Endothelial cell of umbilical vein (primary cell): ENCODE results near the gene ADRB2. TPM values are rescaled to one million over a fixed set of nuclear protein-coding genes. Genes with fewer than 3 reads are reported as not detected.

Experiments
- BruUV-seq: library from RNA; stranded (reverse); fragments of 400-500 nt; replicated peaks from 2 replicates; lab custom pipeline; 2021; lab: Mats Ljungman, UMichigan
- CTCF ChIA-PET: fragments of 300-600, 350-600 bp; sonication (Branson Sonifier 250); formaldehyde crosslinking; loops from one replicate; lab custom pipeline; 2021; ENCODE audit warnings: antibody characterized with exemption, inconsistent platforms; lab: Charles Lee
- POLR2A ChIA-PET: fragments of 300-600, 350-600 bp; sonication (Branson Sonifier 250); formaldehyde crosslinking; loops from one replicate; lab custom pipeline; 2021; ENCODE audit warnings: antibody characterized with exemption, inconsistent platforms; lab: Charles Lee
- DNase-seq: peaks from one replicate; pipeline ENCODE4 v3.0.0-alpha.2; 2011; ENCODE audit warnings: low read depth, low spot score
- FAIRE-seq: peaks from 2 replicates; lab custom pipeline; 2011; peaks lifted over from hg19 to GRCh38; lab: Jason Lieb, UNC
- H2AFZ ChIP-seq: 2 replicates; pipeline ENCODE4 v1.6.0; 2012; ENCODE audit warnings: low read depth, low read length, control low read depth, inconsistent platforms
- H3K27ac ChIP-seq: 2 replicates; pipeline ENCODE4 v1.5.1; 2011; ENCODE audit warnings: low read depth, mild to moderate bottlenecking, control low read depth, low read length, moderate library complexity; ENCODE audit not compliant: insufficient read depth
- H3K27me3 ChIP-seq, 2 experiments: 2 replicates each; pipeline versions ENCODE4 v1.6.0 to v1.6.1; 2011; ENCODE audit warnings: low read length in 2 of 2, mixed read lengths in 1 of 2; ENCODE audit not compliant: control insufficient read depth in 2 of 2, insufficient read depth in 2 of 2
- H3K36me3 ChIP-seq, 2 experiments: 2 replicates in 1 of 2; 3 replicates in 1 of 2; pipeline ENCODE4 v1.5.1; 2011; ENCODE audit warnings: low read length in 2 of 2, mild to moderate bottlenecking in 1 of 2, moderate library complexity in 1 of 2; ENCODE audit not compliant: control insufficient read depth in 2 of 2, insufficient read depth in 2 of 2; ENCODE audit errors: extremely low read depth in 1 of 2
- H3K4me1 ChIP-seq: 3 replicates; pipeline ENCODE4 v1.5.1; 2011; ENCODE audit warnings: mild to moderate bottlenecking, low read length; ENCODE audit not compliant: control insufficient read depth, insufficient read depth; ENCODE audit errors: extremely low read depth
- H3K4me2 ChIP-seq: 2 replicates; pipeline ENCODE4 v1.6.1; 2011; ENCODE audit warnings: low read length, control low read depth, mixed read lengths; ENCODE audit not compliant: insufficient read depth
- H3K4me3 ChIP-seq, 3 experiments: fragments of 200-600 bp in 1 of 3; sonication (generic), shearing (Covaris generic) in 1 of 3; replicated peaks in 1 of 3; 2 replicates each; pipeline ENCODE4 v1.5.1; 2011 to 2016; ENCODE audit warnings: control low read depth in 3 of 3, low read length in 3 of 3, mild to moderate bottlenecking in 2 of 3, inconsistent platforms in 1 of 3, low read depth in 1 of 3, moderate library complexity in 1 of 3; ENCODE audit not compliant: insufficient read depth in 1 of 3
- H3K79me2 ChIP-seq: 2 replicates; pipeline ENCODE4 v1.6.0; 2012; ENCODE audit warnings: low read length, inconsistent platforms; ENCODE audit not compliant: control insufficient read depth, insufficient read depth
- H3K9ac ChIP-seq: replicated peaks from 2 replicates; pipeline ENCODE3; 2011; ENCODE audit warnings: low read length, control low read depth; ENCODE audit not compliant: insufficient read depth; ENCODE audit errors: extremely low read depth
- H3K9me1 ChIP-seq: replicated peaks from 3 replicates; pipeline ENCODE4 v1.6.0; 2011; ENCODE audit warnings: mild to moderate bottlenecking, low read length; ENCODE audit not compliant: control insufficient read depth, insufficient read depth; ENCODE audit errors: extremely low read depth
- H3K9me3 ChIP-seq: replicated peaks from 2 replicates; pipeline ENCODE4 v1.5.1; 2012; ENCODE audit warnings: low read length, inconsistent platforms; ENCODE audit not compliant: control insufficient read depth, insufficient read depth
- H4K20me1 ChIP-seq: replicated peaks from 2 replicates; pipeline ENCODE3; 2011; ENCODE audit warnings: mild to moderate bottlenecking, low read length; ENCODE audit not compliant: control insufficient read depth, insufficient read depth; ENCODE audit errors: extremely low read depth
- EZH2 ChIP-seq: IDR thresholded peaks from 2 replicates; pipeline ENCODE4 v1.6.1; 2012; ENCODE audit warnings: borderline replicate concordance, low read depth, mild to moderate bottlenecking, moderate library complexity, low read length, inconsistent platforms; ENCODE audit not compliant: severe bottlenecking
- FOS ChIP-seq: IDR thresholded peaks from 2 replicates; pipeline ENCODE4 v1.6.1; 2011; ENCODE audit warnings: mild to moderate bottlenecking, low read length, moderate library complexity, borderline replicate concordance; ENCODE audit not compliant: insufficient read depth
- GATA2 ChIP-seq: IDR thresholded peaks from 2 replicates; pipeline ENCODE4 v1.7.0; 2011; ENCODE audit warnings: low read depth, mild to moderate bottlenecking, moderate library complexity, mixed read lengths, low read length; ENCODE audit not compliant: insufficient read length, insufficient read depth
- JUN ChIP-seq: IDR thresholded peaks from 2 replicates; pipeline ENCODE4 v1.6.1; 2011; ENCODE audit warnings: borderline replicate concordance, low read depth; ENCODE audit not compliant: insufficient read length, insufficient read depth
- MYC ChIP-seq: IDR thresholded peaks from one replicate; pipeline ENCODE4 v1.6.1; 2011; ENCODE audit warnings: mild to moderate bottlenecking, low read depth, low read length
- POLR2A ChIP-seq: IDR thresholded peaks from 2 replicates; pipeline ENCODE4 v1.6.1; 2012; ENCODE audit warnings: low read depth, mild to moderate bottlenecking, control low read depth, low read length
- POLR2AphosphoS5 ChIP-seq: IDR thresholded peaks from 2 replicates; pipeline ENCODE4 v1.6.1; 2012; ENCODE audit warnings: low read depth, mild to moderate bottlenecking, control low read depth, low read length, moderate library complexity; ENCODE audit not compliant: insufficient read depth
- dilution Hi-C: fragments of 300-500 bp; cut with MboI; formaldehyde crosslinking; loops from one replicate; pipeline ENCODE4 v1.15.0; 2019; ENCODE audit warnings: low sequenced_read_pairs; ENCODE audit not compliant: extremely low pct_ligation_motif_present
- intact Hi-C: fragments of 100-400 bp; cut with micrococcal nuclease; formaldehyde crosslinking; loops from one replicate; pipeline ENCODE4 v1.10.0; 2022
- polyA plus RNA-seq, 4 experiments: library from polyadenylated mRNA; depleted of rRNA in 3 of 4; stranded (reverse) in 3 of 4; unstranded in 1 of 4; fragments of >200 nt; gene quantifications; 2 replicates each; pipeline versions ENCODE4 v1.2.1 to v1.2.3, GENCODE V29; 2011 to 2012; ENCODE audit warnings: missing spikeins in 1 of 4
- total RNA-seq: library from RNA; stranded (reverse); gene quantifications from 2 replicates; pipeline ENCODE4 v1.2.3, GENCODE V29; 2021
- TF ChIP-seq, protein P1 (sequence below), 2 donors: IDR thresholded peaks; 1 replicate in 1 of 2; 2 replicates in 1 of 2; pipeline ENCODE4 v1.5.1; 2011; ENCODE audit warnings: low read length in 2 of 2, mild to moderate bottlenecking in 2 of 2, moderate library complexity in 2 of 2, control low read depth in 1 of 2, inconsistent platforms in 1 of 2, low read depth in 1 of 2; ENCODE audit not compliant: insufficient read depth in 1 of 2; ENCODE audit errors: extremely low read depth in 1 of 2

Gene ADRB2
- total and polyA plus RNA-seq, 2 donors (not counting 3 experiments of a cell fraction or from before 2014, with no cell fraction given) = 0.86 to 0.88 TPM

DNA sequence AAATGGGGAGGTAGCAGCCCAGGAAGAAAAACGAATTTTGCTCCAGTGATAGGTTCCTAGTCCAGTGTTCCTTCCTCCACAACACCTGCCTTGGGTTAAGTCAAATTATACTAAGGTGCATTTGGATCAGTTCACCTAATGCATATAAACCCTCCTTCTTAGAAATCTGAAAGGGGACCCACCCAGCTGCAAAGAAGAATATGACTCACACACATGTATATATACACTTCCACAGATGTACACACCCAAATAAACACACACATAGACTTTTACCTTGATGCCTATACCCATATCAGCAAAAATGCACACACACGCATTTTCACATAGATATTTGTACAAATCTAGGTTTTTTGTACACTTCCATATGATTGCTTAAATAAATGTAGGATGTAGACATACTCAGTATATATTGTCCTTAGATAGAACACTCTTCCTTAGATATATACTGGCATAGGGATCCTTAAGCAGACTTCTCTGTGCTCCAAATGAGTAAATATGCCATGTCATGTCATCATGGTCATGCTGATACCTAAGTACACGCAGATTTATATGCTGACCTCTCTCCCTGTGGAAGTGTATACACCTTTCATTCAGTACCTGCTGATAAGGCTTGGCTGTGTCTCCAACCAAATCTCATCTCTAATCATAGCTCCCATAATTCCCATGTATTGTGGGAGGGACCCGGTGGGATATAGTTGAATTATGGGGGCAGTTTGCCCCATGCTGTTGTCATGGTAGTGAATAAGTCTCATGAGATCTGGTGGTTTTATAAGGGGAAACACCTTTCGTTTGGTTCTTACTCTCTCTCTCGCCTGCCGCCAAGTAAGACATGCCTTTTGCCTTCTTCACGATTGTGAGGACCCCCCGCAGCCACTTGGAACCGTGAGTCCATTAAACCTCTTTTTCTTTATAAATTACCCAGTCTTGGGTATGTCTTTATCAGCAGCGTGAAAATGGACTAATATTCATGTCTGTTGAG, 10.2 kb downstream of the ADRB2 start:
- H4K20me1 ChIP-seq = no peaks in the 10 kb centered on the region
- no peak overlapping the region for H3K27ac ChIP-seq
- no peak for DNase-seq
- dilution Hi-C loops (no loop called here), intact Hi-C loops (no loop called here)
- CTCF ChIA-PET = interaction anchor here (1.2 to 2.3 kb wide), 2 partner anchors 37 to 121 kb away, joined by 3 to 9 read pairs; no protein-coding TSS in a partner anchor
- H3K9me1 ChIP-seq = no peaks in the 10 kb centered on the region
- H3K4me2 ChIP-seq = no peak overlapping the region
- peaks cover under 1% of the 10 kb centered on the region for H3K79me2 ChIP-seq
- POLR2A ChIA-PET = no interaction called here
- H3K4me1 ChIP-seq = no peaks in the 10 kb centered on the region
- no TSS peak for BruUV-seq
- H3K4me3 ChIP-seq = no peak overlapping the region
- no peak for FAIRE-seq
- H3K36me3 ChIP-seq = no peaks in the 10 kb centered on the region
- no peaks in the 10 kb centered on the region for H3K9me3 ChIP-seq
- TF ChIP-seq JUN (no peak), POLR2AphosphoS5 (no peak), EZH2 (no peak), MYC (no peak), FOS (no peak), POLR2A (no peak), GATA2 (no peak)
- TF ChIP-seq, protein P1, sequence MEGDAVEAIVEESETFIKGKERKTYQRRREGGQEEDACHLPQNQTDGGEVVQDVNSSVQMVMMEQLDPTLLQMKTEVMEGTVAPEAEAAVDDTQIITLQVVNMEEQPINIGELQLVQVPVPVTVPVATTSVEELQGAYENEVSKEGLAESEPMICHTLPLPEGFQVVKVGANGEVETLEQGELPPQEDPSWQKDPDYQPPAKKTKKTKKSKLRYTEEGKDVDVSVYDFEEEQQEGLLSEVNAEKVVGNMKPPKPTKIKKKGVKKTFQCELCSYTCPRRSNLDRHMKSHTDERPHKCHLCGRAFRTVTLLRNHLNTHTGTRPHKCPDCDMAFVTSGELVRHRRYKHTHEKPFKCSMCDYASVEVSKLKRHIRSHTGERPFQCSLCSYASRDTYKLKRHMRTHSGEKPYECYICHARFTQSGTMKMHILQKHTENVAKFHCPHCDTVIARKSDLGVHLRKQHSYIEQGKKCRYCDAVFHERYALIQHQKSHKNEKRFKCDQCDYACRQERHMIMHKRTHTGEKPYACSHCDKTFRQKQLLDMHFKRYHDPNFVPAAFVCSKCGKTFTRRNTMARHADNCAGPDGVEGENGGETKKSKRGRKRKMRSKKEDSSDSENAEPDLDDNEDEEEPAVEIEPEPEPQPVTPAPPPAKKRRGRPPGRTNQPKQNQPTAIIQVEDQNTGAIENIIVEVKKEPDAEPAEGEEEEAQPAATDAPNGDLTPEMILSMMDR (IDR thresholded peaks at IDR 0.05; ENCODE audit: extremely low read depth in 1 of 2, insufficient read depth in 1 of 2, low read depth in 1 of 2, low read length in 2 of 2) = no peak
- no peaks in the 10 kb centered on the region for H3K27me3 ChIP-seq
- no peak overlapping the region for H3K9ac ChIP-seq
- H2AFZ ChIP-seq = no peak overlapping the region
